H9 (cell line): ENCODE data around the gene ITGA7. TPM values are rescaled to one million over a fixed set of nuclear protein-coding genes. Genes with fewer than 3 reads are reported as not detected.

ENCODE experiments used
- DNase-seq: peaks from one replicate; pipeline ENCODE4 v3.0.0-alpha.2; 2017
- H2AFZ ChIP-seq: one replicate; pipeline ENCODE4 v1.6.1; 2013; ENCODE audit warnings: mild to moderate bottlenecking, low read length, control low read depth, moderate library complexity
- H2AK5ac ChIP-seq: 2 replicates; pipeline ENCODE4 v1.6.1; 2013; ENCODE audit warnings: low read length, control low read depth, mixed read lengths; ENCODE audit not compliant: insufficient read length
- H2BK120ac ChIP-seq: one replicate; pipeline ENCODE4 v1.6.1; 2013; ENCODE audit warnings: low read depth, mild to moderate bottlenecking, low read length, control low read depth, inconsistent platforms; ENCODE audit not compliant: poor library complexity, severe bottlenecking
- H2BK12ac ChIP-seq: 2 replicates; pipeline ENCODE4 v1.6.1; 2013; ENCODE audit warnings: low read length, control low read depth, mixed read lengths, low read depth; ENCODE audit not compliant: insufficient read length
- H2BK15ac ChIP-seq: 2 replicates; pipeline ENCODE4 v1.6.1; 2013; ENCODE audit warnings: low read depth, low read length, control low read depth
- H2BK20ac ChIP-seq: one replicate; pipeline ENCODE4 v1.6.1; 2013; ENCODE audit warnings: low read depth, mild to moderate bottlenecking, low read length, control low read depth, inconsistent platforms; ENCODE audit not compliant: poor library complexity, severe bottlenecking
- H2BK5ac ChIP-seq: 2 replicates; pipeline ENCODE4 v1.6.1; 2013; ENCODE audit warnings: low read length, control low read depth, mixed read lengths; ENCODE audit not compliant: insufficient read length
- H3K14ac ChIP-seq: 2 replicates; pipeline ENCODE4 v1.6.1; 2013; ENCODE audit warnings: low read length, control low read depth; ENCODE audit not compliant: insufficient read depth
- H3K18ac ChIP-seq: 2 replicates; pipeline ENCODE4 v1.6.1; 2013; ENCODE audit warnings: low read depth, mild to moderate bottlenecking, mixed read lengths, low read length, control low read depth; ENCODE audit not compliant: insufficient read length
- H3K23ac ChIP-seq: 2 replicates; pipeline ENCODE4 v1.6.1; 2013; ENCODE audit warnings: low read length, control low read depth, mixed read lengths, low read depth; ENCODE audit not compliant: insufficient read length
- H3K23me2 ChIP-seq: 2 replicates; pipeline ENCODE4 v1.6.1; 2013; ENCODE audit warnings: low read depth, mild to moderate bottlenecking, mixed read lengths, low read length, control low read depth; ENCODE audit not compliant: insufficient read length, poor library complexity, severe bottlenecking
- H3K27ac ChIP-seq: 2 replicates; pipeline ENCODE4 v1.5.1; 2013; ENCODE audit warnings: low read length, control low read depth, mixed read lengths, low read depth; ENCODE audit not compliant: insufficient read length
- H3K27me3 ChIP-seq: 2 replicates; pipeline ENCODE4 v1.6.1; 2013; ENCODE audit warnings: low read length, control low read depth, inconsistent platforms; ENCODE audit not compliant: insufficient read depth
- H3K4ac ChIP-seq: 2 replicates; pipeline ENCODE4 v1.6.1; 2013; ENCODE audit warnings: low read depth, mild to moderate bottlenecking, control low read depth, inconsistent platforms, low read length, moderate library complexity
- H3K4me1 ChIP-seq: 2 replicates; pipeline ENCODE4 v1.6.1; 2013; ENCODE audit warnings: low read length, control low read depth, inconsistent platforms; ENCODE audit not compliant: insufficient read depth
- H3K4me2 ChIP-seq: 2 replicates; pipeline ENCODE4 v1.6.1; 2013; ENCODE audit warnings: low read length, control low read depth, mixed read lengths; ENCODE audit not compliant: insufficient read length, insufficient read depth
- H3K56ac ChIP-seq: 2 replicates; pipeline ENCODE4 v1.6.1; 2013; ENCODE audit warnings: low read depth, mild to moderate bottlenecking, mixed read lengths, low read length, control low read depth; ENCODE audit not compliant: insufficient read length
- H3K79me1 ChIP-seq: 2 replicates; pipeline ENCODE4 v1.6.1; 2013; ENCODE audit warnings: low read depth, mild to moderate bottlenecking, moderate library complexity, low read length, control low read depth, inconsistent platforms; ENCODE audit not compliant: insufficient read depth, poor library complexity, severe bottlenecking
- H3K79me2 ChIP-seq: 2 replicates; pipeline ENCODE4 v1.6.1; 2013; ENCODE audit warnings: low read length, control low read depth, inconsistent platforms; ENCODE audit not compliant: insufficient read depth
- H3K9ac ChIP-seq: 2 replicates; pipeline ENCODE4 v1.6.1; 2013; ENCODE audit warnings: low read length, control low read depth, mixed read lengths; ENCODE audit not compliant: insufficient read length; ENCODE audit errors: extremely low read depth
- H3K9me3 ChIP-seq: one replicate; pipeline ENCODE4 v1.6.1; 2013; ENCODE audit warnings: low read depth, low read length, inconsistent platforms; ENCODE audit not compliant: control insufficient read depth
- H3T11ph ChIP-seq: one replicate; pipeline ENCODE4 v1.6.1; 2013; ENCODE audit warnings: mild to moderate bottlenecking, low read length, control low read depth, inconsistent platforms
- H4K20me1 ChIP-seq: one replicate; pipeline ENCODE4 v1.6.1; 2013; ENCODE audit not compliant: control insufficient read depth, insufficient read length, insufficient read depth
- H4K5ac ChIP-seq: 2 replicates; pipeline ENCODE4 v1.6.1; 2013; ENCODE audit warnings: low read depth, mild to moderate bottlenecking, mixed read lengths, low read length, control low read depth; ENCODE audit not compliant: insufficient read length
- H4K8ac ChIP-seq: replicated peaks from 2 replicates; pipeline ENCODE4 v1.6.1; 2013; ENCODE audit warnings: low read length, control low read depth, mixed read lengths, low read depth; ENCODE audit not compliant: insufficient read length
- H4K91ac ChIP-seq: 2 replicates; pipeline ENCODE4 v1.6.1; 2013; ENCODE audit warnings: low read depth, mild to moderate bottlenecking, moderate library complexity, mixed read lengths, low read length, control low read depth; ENCODE audit not compliant: insufficient read length
- H3K27ac Mint-ChIP-seq, 3 experiments: 2 replicates in 2 of 3; 3 replicates in 1 of 3; pipeline ENCODE4 v1.8.0; 2020 to 2021; ENCODE audit warnings: mixed read lengths in 3 of 3, mild to moderate bottlenecking in 1 of 3, moderate library complexity in 1 of 3
- H3K27me3 Mint-ChIP-seq: 2 replicates; pipeline ENCODE4 v1.8.0; 2021; ENCODE audit warnings: low read depth, mild to moderate bottlenecking, moderate library complexity, mixed read lengths
- H3K36me3 Mint-ChIP-seq, 3 experiments: 2 replicates in 2 of 3; 3 replicates in 1 of 3; pipeline ENCODE4 v1.8.0; 2020 to 2021; ENCODE audit warnings: low read depth in 3 of 3, mixed read lengths in 3 of 3; ENCODE audit not compliant: insufficient read depth in 1 of 3
- H3K4me1 Mint-ChIP-seq, 2 experiments: 2 replicates each; pipeline ENCODE4 v1.8.0; 2020; ENCODE audit warnings: mixed read lengths in 2 of 2
- H3K4me3 Mint-ChIP-seq, 2 experiments: 2 replicates in 1 of 2; 3 replicates in 1 of 2; pipeline ENCODE4 v1.8.0; 2020 to 2021; ENCODE audit warnings: mild to moderate bottlenecking in 2 of 2, mixed read lengths in 2 of 2, moderate library complexity in 1 of 2
- H3K9me3 Mint-ChIP-seq, 2 experiments: 2 replicates in 1 of 2; 3 replicates in 1 of 2; pipeline ENCODE4 v1.8.0; 2020; ENCODE audit warnings: mild to moderate bottlenecking in 2 of 2, mixed read lengths in 2 of 2, moderate library complexity in 1 of 2
- WGBS: extraction: QIAGEN DNeasy Blood & Tissue Kit; methylation state at CpG from one replicate; pipeline ENCODE4 v1.1.7; 2013; ENCODE audit warnings: missing lambda C conversion rate, low lambda C conversion rate, mixed read lengths; ENCODE audit not compliant: insufficient read length; ENCODE audit errors: extremely low coverage; 5-methylcytosine and 5-hydroxymethylcytosine counted together
- total RNA-seq: library from RNA; stranded (reverse); gene quantifications from 2 replicates; pipeline ENCODE4 v1.2.1, GENCODE V29; 2021
- TF ChIP-seq, protein P1 (sequence below): fragments of 200-600 bp; sonication (generic); conservative IDR thresholded peaks from 3 replicates; pipeline ENCODE4 v1.8.0; 2021; ENCODE audit warnings: antibody characterized with exemption, mild to moderate bottlenecking

The ITGA7 gene
- total RNA-seq, 1 experiment from 2014 or later: 119 TPM

GRCh38 chr12:55654511-55655214 lies 53.0 kb downstream of the ITGA7 start:
- no CpG with 5 or more reads among the region's 17 CpGs for WGBS
- H3K18ac ChIP-seq: no peak overlapping the region
- H3K4me1 ChIP-seq: no peaks in the 10 kb centered on the region; the same call in 1 of the 2 replicates
- H3K14ac ChIP-seq: no peak overlapping the region; the same call in 1 of the 2 replicates
- H3K23me2 ChIP-seq: no peaks in the 10 kb centered on the region
- no peak overlapping the region for H4K5ac ChIP-seq
- no peak overlapping the region for H3K27ac ChIP-seq
- Mint-ChIP-seq H3K27ac (no peak overlapping the region), H3K4me3 (no peak overlapping the region), H3K9me3 (peaks cover 8 to 12% of the 10 kb centered on the region in 2 experiments), H3K4me1 (peaks cover 8 to 13% of the 10 kb centered on the region in 2 experiments), H3K36me3 (peaks cover 4 to 9% (median 7%) of the 10 kb centered on the region in 3 experiments; a peak in 5 of 7 replicates), H3K27me3 (peaks cover 23% of the 10 kb centered on the region)
- H3K56ac ChIP-seq: no peak overlapping the region
- no peak for DNase-seq
- no peaks in the 10 kb centered on the region for H4K20me1 ChIP-seq
- no peaks in the 10 kb centered on the region for H3K79me1 ChIP-seq
- no peak overlapping the region for H4K91ac ChIP-seq
- H3K23ac ChIP-seq: no peak overlapping the region
- no peak overlapping the region for H4K8ac ChIP-seq
- no peaks in the 10 kb centered on the region for H3K27me3 ChIP-seq
- no peak overlapping the region for H2BK12ac ChIP-seq
- no peak overlapping the region for H3K4ac ChIP-seq
- H2BK5ac ChIP-seq: no peak overlapping the region
- H3K9me3 ChIP-seq: no peaks in the 10 kb centered on the region
- H3K79me2 ChIP-seq: no peaks in the 10 kb centered on the region
- H2AK5ac ChIP-seq: no peak overlapping the region
- H3T11ph ChIP-seq: no peak overlapping the region
- no peak overlapping the region for H2BK20ac ChIP-seq
- H2AFZ ChIP-seq: no peak overlapping the region
- TF ChIP-seq, protein P1, sequence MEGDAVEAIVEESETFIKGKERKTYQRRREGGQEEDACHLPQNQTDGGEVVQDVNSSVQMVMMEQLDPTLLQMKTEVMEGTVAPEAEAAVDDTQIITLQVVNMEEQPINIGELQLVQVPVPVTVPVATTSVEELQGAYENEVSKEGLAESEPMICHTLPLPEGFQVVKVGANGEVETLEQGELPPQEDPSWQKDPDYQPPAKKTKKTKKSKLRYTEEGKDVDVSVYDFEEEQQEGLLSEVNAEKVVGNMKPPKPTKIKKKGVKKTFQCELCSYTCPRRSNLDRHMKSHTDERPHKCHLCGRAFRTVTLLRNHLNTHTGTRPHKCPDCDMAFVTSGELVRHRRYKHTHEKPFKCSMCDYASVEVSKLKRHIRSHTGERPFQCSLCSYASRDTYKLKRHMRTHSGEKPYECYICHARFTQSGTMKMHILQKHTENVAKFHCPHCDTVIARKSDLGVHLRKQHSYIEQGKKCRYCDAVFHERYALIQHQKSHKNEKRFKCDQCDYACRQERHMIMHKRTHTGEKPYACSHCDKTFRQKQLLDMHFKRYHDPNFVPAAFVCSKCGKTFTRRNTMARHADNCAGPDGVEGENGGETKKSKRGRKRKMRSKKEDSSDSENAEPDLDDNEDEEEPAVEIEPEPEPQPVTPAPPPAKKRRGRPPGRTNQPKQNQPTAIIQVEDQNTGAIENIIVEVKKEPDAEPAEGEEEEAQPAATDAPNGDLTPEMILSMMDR: no peak
- H3K4me2 ChIP-seq: no peak overlapping the region
- no peak overlapping the region for H3K9ac ChIP-seq
- H2BK15ac ChIP-seq: no peak overlapping the region; the same call in 1 of the 2 replicates
- H2BK120ac ChIP-seq: no peak overlapping the region
